HepG2 (cell line): ENCODE results near the gene TFEB. TPM values are rescaled to one million over a fixed set of nuclear protein-coding genes. Genes with fewer than 3 reads are reported as not detected.

ENCODE experiments used
- ATF7 ChIP-seq, 2 experiments: fragments of 450-650 bp in 1 of 2; sonication (generic) in 1 of 2; formaldehyde crosslinking in 1 of 2; IDR thresholded peaks; 2 replicates each; pipeline versions ENCODE4 v1.4.0 to v1.6.1; 2016 to 2020; ENCODE audit warnings: antibody characterized with exemption in 1 of 2, mild to moderate bottlenecking in 1 of 2, missing genetic modification reagents in 1 of 2
- ATF7-NPFF ChIP-seq: sonication (generic); formaldehyde crosslinking; IDR thresholded peaks from 2 replicates; pipeline ENCODE4 v1.8.1; 2023; ENCODE audit warnings: mild to moderate bottlenecking, low read depth, missing genetic modification reagents, moderate library complexity
- FOSL2 ChIP-seq: sonication (generic); formaldehyde crosslinking; IDR thresholded peaks from 2 replicates; pipeline ENCODE4 v1.4.0; 2020; ENCODE audit warnings: missing genetic modification reagents
- JUND ChIP-seq: sonication (generic); formaldehyde crosslinking; IDR thresholded peaks from 2 replicates; pipeline ENCODE4 v1.8.0; 2022; ENCODE audit warnings: mild to moderate bottlenecking, missing genetic modification reagents
- MYNN ChIP-seq: sonication (generic); formaldehyde crosslinking; IDR thresholded peaks from 2 replicates; pipeline ENCODE4 v1.4.0; 2020; ENCODE audit warnings: mild to moderate bottlenecking, low read depth, missing genetic modification reagents
- POLR2AphosphoS5 ChIP-seq: IDR thresholded peaks from 2 replicates; pipeline ENCODE4 v1.6.1; 2012; ENCODE audit warnings: low read depth, low read length
- RBAK ChIP-seq: sonication (generic); formaldehyde crosslinking; IDR thresholded peaks from 2 replicates; pipeline ENCODE4 v1.5.1; 2020; ENCODE audit warnings: mild to moderate bottlenecking, missing genetic modification reagents
- RBM39 ChIP-seq: fragments of 200-400 bp; formaldehyde crosslinking; IDR thresholded peaks from one replicate; pipeline ENCODE4 v1.6.1; 2018; ENCODE audit warnings: antibody characterized with exemption, mild to moderate bottlenecking, low read depth, low read length; ENCODE audit not compliant: poor library complexity, severe bottlenecking
- SKI ChIP-seq: fragments of 450-650 bp; IDR thresholded peaks from one replicate; pipeline ENCODE4 v1.6.1; 2018; ENCODE audit warnings: mild to moderate bottlenecking; ENCODE audit not compliant: partially characterized antibody
- TCF7L2 ChIP-seq: IDR thresholded peaks from 2 replicates; pipeline ENCODE4 v1.6.1; 2011; ENCODE audit warnings: mild to moderate bottlenecking, low read depth, low read length, moderate library complexity
- USF2 ChIP-seq, 2 experiments: sonication (generic) in 1 of 2; formaldehyde crosslinking in 1 of 2; IDR thresholded peaks; 2 replicates each; pipeline versions ENCODE4 v1.5.1 to v1.6.1; 2011 to 2020; ENCODE audit warnings: borderline replicate concordance in 1 of 2, low read depth in 1 of 2, low read length in 1 of 2, mild to moderate bottlenecking in 1 of 2, missing genetic modification reagents in 1 of 2, moderate library complexity in 1 of 2
- YEATS4 ChIP-seq: sonication (generic); formaldehyde crosslinking; IDR thresholded peaks from 2 replicates; pipeline ENCODE4 v1.4.0; 2020; ENCODE audit warnings: missing genetic modification reagents, borderline replicate concordance
- ZBTB1 ChIP-seq: sonication (generic); formaldehyde crosslinking; IDR thresholded peaks from 2 replicates; pipeline ENCODE4 v1.4.0; 2020; ENCODE audit warnings: missing genetic modification reagents, borderline replicate concordance
- ZBTB3 ChIP-seq: sonication (generic); formaldehyde crosslinking; IDR thresholded peaks from 2 replicates; pipeline ENCODE4 v1.4.0; 2020; ENCODE audit warnings: low read depth, mild to moderate bottlenecking, moderate library complexity, missing genetic modification reagents, borderline replicate concordance
- ZBTB7A ChIP-seq: sonication (generic); formaldehyde crosslinking; IDR thresholded peaks from 2 replicates; pipeline ENCODE4 v1.8.0; 2022; ENCODE audit warnings: mild to moderate bottlenecking, missing genetic modification reagents
- ZC3H13 ChIP-seq: sonication (generic); formaldehyde crosslinking; IDR thresholded peaks from 2 replicates; pipeline ENCODE4 v1.8.1; 2023; ENCODE audit warnings: mild to moderate bottlenecking, missing genetic modification reagents, moderate library complexity
- ZMAT3 ChIP-seq: sonication (generic); formaldehyde crosslinking; conservative IDR thresholded peaks from 2 replicates; pipeline ENCODE4 v1.7.0; 2021; ENCODE audit warnings: missing genetic modification reagents
- ZNF552 ChIP-seq: sonication (generic); formaldehyde crosslinking; IDR thresholded peaks from 2 replicates; pipeline ENCODE4 v1.9.0; 2022; ENCODE audit warnings: missing genetic modification reagents, mild to moderate bottlenecking, borderline replicate concordance
- ZNF558 ChIP-seq: sonication (generic); formaldehyde crosslinking; IDR thresholded peaks from 2 replicates; pipeline ENCODE4 v1.9.0; 2022; ENCODE audit warnings: mild to moderate bottlenecking, missing genetic modification reagents, borderline replicate concordance
- ZNF740 ChIP-seq: sonication (generic); formaldehyde crosslinking; IDR thresholded peaks from 2 replicates; pipeline ENCODE4 v1.4.0; 2020; ENCODE audit warnings: missing genetic modification reagents
- ZSCAN31 ChIP-seq: sonication (generic); formaldehyde crosslinking; IDR thresholded peaks from 2 replicates; pipeline ENCODE4 v1.5.0; 2020; ENCODE audit warnings: low read depth, mild to moderate bottlenecking, missing genetic modification reagents
- polyA plus RNA-seq, 8 experiments: library from polyadenylated mRNA; depleted of rRNA in 3 of 8; stranded (reverse) in 7 of 8; unstranded in 1 of 8; fragments of >200 nt; fragmentation: Illumina TruSeq in 4 of 8; extraction: Trizol in 4 of 8; gene quantifications; 2 replicates each; pipeline versions ENCODE4 v1.2.1 to v1.2.3, GENCODE V29; 2011 to 2016; ENCODE audit warnings: low read depth in 4 of 8, missing spikeins in 1 of 8, mixed read lengths in 1 of 8; ENCODE audit not compliant: insufficient read depth in 1 of 8
- total RNA-seq, 5 experiments: library from RNA; depleted of rRNA; stranded (reverse); fragments of >200 nt; fragmentation: Illumina TruSeq; extraction: Trizol; gene quantifications; 2 replicates each; pipeline ENCODE4 v1.2.3, GENCODE V29; 2016; ENCODE audit warnings: low read depth in 1 of 5
- TF ChIP-seq, protein P1 (sequence below): sonication (generic); formaldehyde crosslinking; IDR thresholded peaks from 2 replicates; pipeline ENCODE4 v1.4.0; 2020; ENCODE audit warnings: missing genetic modification reagents
- TF ChIP-seq, protein P2 (sequence below): sonication (generic); formaldehyde crosslinking; IDR thresholded peaks from 2 replicates; pipeline ENCODE4 v1.8.0; 2022; ENCODE audit warnings: missing genetic modification reagents, mild to moderate bottlenecking, inconsistent platforms, borderline replicate concordance

The TFEB gene
- total and polyA plus RNA-seq, 2 of the 13 experiments (the other 11 are each of a cell fraction or from before 2014, with no cell fraction given): 13.3 to 18.7 TPM

GRCh38 chr6:41779788-41780550 is 44.6 kb upstream of the TFEB start, which contains the start of gene FRS3 (continued):
- TF ChIP-seq, protein P1, sequence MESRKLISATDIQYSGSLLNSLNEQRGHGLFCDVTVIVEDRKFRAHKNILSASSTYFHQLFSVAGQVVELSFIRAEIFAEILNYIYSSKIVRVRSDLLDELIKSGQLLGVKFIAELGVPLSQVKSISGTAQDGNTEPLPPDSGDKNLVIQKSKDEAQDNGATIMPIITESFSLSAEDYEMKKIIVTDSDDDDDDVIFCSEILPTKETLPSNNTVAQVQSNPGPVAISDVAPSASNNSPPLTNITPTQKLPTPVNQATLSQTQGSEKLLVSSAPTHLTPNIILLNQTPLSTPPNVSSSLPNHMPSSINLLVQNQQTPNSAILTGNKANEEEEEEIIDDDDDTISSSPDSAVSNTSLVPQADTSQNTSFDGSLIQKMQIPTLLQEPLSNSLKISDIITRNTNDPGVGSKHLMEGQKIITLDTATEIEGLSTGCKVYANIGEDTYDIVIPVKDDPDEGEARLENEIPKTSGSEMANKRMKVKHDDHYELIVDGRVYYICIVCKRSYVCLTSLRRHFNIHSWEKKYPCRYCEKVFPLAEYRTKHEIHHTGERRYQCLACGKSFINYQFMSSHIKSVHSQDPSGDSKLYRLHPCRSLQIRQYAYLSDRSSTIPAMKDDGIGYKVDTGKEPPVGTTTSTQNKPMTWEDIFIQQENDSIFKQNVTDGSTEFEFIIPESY: peak; percentile 88
- peak; percentile 70; the same call in 1 of the 2 replicates for TF ChIP-seq ZMAT3 (CRISPR knock-in tag)
- TF ChIP-seq USF2 (IDR thresholded peaks at IDR 0.05; ENCODE audit: low read depth, low read length): no peak
- TF ChIP-seq USF2 (CRISPR knock-in tag; IDR thresholded peaks at IDR 0.05; ENCODE audit: borderline replicate concordance): peak; percentile 28; the same call in 1 of the 2 replicates
- 0 out of 2 replicates have a peak, but pooled peaks have one; percentile 19 for TF ChIP-seq MYNN (CRISPR knock-in tag)
- TF ChIP-seq, protein P2, sequence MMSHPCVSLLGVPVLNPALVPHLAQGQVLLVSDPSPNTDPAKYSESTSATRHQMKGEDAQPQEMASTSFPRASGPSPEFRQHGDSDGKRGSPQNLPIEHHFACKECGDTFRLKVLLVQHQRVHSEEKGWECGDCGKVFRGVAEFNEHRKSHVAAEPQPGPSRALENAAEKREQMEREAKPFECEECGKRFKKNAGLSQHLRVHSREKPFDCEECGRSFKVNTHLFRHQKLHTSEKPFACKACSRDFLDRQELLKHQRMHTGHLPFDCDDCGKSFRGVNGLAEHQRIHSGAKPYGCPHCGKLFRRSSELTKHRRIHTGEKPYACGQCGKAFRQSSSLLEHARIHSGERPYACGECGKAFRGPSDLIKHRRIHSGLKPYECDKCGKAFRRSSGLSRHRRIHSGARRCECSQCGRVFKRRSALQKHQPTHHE (CRISPR knock-in tag): no peak
- TF ChIP-seq RBAK (CRISPR knock-in tag): peak; percentile 71; the same call in 1 of the 2 replicates
- TF ChIP-seq ZSCAN31 (CRISPR knock-in tag): peak; percentile 93
- peak; percentile 81 for TF ChIP-seq SKI
- peak; percentile 84; the same call in 1 of the 2 replicates for TF ChIP-seq YEATS4 (CRISPR knock-in tag)
- 0 out of 2 replicates have a peak, but pooled peaks have one; percentile 38 for TF ChIP-seq ZBTB3
- peak; percentile 75 for TF ChIP-seq POLR2AphosphoS5
- TF ChIP-seq RBM39: peak; percentile 88
- TF ChIP-seq ATF7 (IDR thresholded peaks at IDR 0.05): no peak
- TF ChIP-seq ATF7 (CRISPR knock-in tag; IDR thresholded peaks at IDR 0.05): 0 out of 2 replicates have a peak, but pooled peaks have one; percentile 28
- TF ChIP-seq ATF7-NPFF (CRISPR knock-in tag): peak; percentile 88
- peak; percentile 78; the same call in 1 of the 2 replicates for TF ChIP-seq ZBTB7A (CRISPR knock-in tag)
- TF ChIP-seq ZNF740 (CRISPR knock-in tag): peak; percentile 75
- no peak for TF ChIP-seq ZNF552 (CRISPR knock-in tag)
- no peak for TF ChIP-seq JUND
- no peak for TF ChIP-seq ZBTB1 (CRISPR knock-in tag)
- peak; percentile 35; the same call in 1 of the 2 replicates for TF ChIP-seq ZC3H13 (CRISPR knock-in tag)
- TF ChIP-seq TCF7L2: no peak
- peak; percentile 73 for TF ChIP-seq FOSL2 (CRISPR knock-in tag)
- no peak for TF ChIP-seq ZNF558 (CRISPR knock-in tag)
